K562 (cell line): Measurements from ENCODE around the gene CATSPER4. TPM values are rescaled to one million over a fixed set of nuclear protein-coding genes. Genes with fewer than 3 reads are reported as not detected.
A peak's percentile ranks its signal among the peaks of the same experiment; 100 is the strongest.

Experiments used
- BMI1 ChIP-seq: fragments of 150-350 bp; IDR thresholded peaks from 2 replicates; pipeline ENCODE4 v1.6.1; 2014; ENCODE audit warnings: low read length
- BRD4 ChIP-seq: fragments of 200-600 bp; sonication (generic); IDR thresholded peaks from 2 replicates; pipeline ENCODE4 v1.6.1; 2017; ENCODE audit warnings: inconsistent platforms
- CTBP1 ChIP-seq: fragments of 450-650 bp; IDR thresholded peaks from 2 replicates; pipeline ENCODE4 v1.6.1; 2016; ENCODE audit warnings: borderline replicate concordance
- MBD2 ChIP-seq: sonication (generic); IDR thresholded peaks from 2 replicates; pipeline ENCODE4 v1.6.1; 2016; ENCODE audit warnings: low read depth, borderline replicate concordance
- PHF8 ChIP-seq: fragments of 200-600 bp; sonication (generic); IDR thresholded peaks from 2 replicates; pipeline ENCODE4 v1.6.1; 2012; ENCODE audit warnings: mixed run types, mild to moderate bottlenecking, inconsistent platforms, low read length, moderate library complexity, borderline replicate concordance
- RBBP5 ChIP-seq: fragments of 200-600 bp; sonication (generic); IDR thresholded peaks from 2 replicates; pipeline ENCODE4 v1.6.1; 2012; ENCODE audit warnings: borderline replicate concordance, mild to moderate bottlenecking, low read length, control low read depth, inconsistent platforms; ENCODE audit not compliant: insufficient read depth, poor library complexity, severe bottlenecking
- RFX7 ChIP-seq: fragments of 250-450 bp; sonication (Bioruptor Pico); IDR thresholded peaks from 2 replicates; pipeline ENCODE4 v1.5.1; 2021; ENCODE audit warnings: mild to moderate bottlenecking
- SAFB ChIP-seq: fragments of 200-400 bp; formaldehyde crosslinking; IDR thresholded peaks from 2 replicates; pipeline ENCODE4 v1.6.1; 2017; ENCODE audit warnings: low read depth, low read length, borderline replicate concordance
- SIRT6 ChIP-seq: IDR thresholded peaks from one replicate; pipeline ENCODE4 v1.6.1; 2012; ENCODE audit warnings: low read depth, mild to moderate bottlenecking, control low read depth, inconsistent platforms, low read length, moderate library complexity
- SRSF1 ChIP-seq: fragments of 200-400 bp; formaldehyde crosslinking; IDR thresholded peaks from 2 replicates; pipeline ENCODE4 v1.6.1; 2017; ENCODE audit warnings: mild to moderate bottlenecking, low read depth, low read length, moderate library complexity
- TARDBP ChIP-seq: fragments of 450-650 bp; IDR thresholded peaks from 2 replicates; pipeline ENCODE4 v1.6.1; 2016
- XRCC5 ChIP-seq: fragments of 200-400 bp; formaldehyde crosslinking; IDR thresholded peaks from 2 replicates; pipeline ENCODE4 v1.6.1; 2017; ENCODE audit warnings: low read depth, mild to moderate bottlenecking, low read length
- ZBTB7A ChIP-seq: IDR thresholded peaks from 2 replicates; pipeline ENCODE4 v1.6.1; 2011; ENCODE audit warnings: low read depth, mild to moderate bottlenecking, low read length, moderate library complexity, borderline replicate concordance; ENCODE audit not compliant: control insufficient read depth
- ZNF12 ChIP-seq: sonication (generic); formaldehyde crosslinking; IDR thresholded peaks from 2 replicates; pipeline ENCODE4 v1.4.0; 2020; ENCODE audit warnings: mild to moderate bottlenecking, missing genetic modification reagents
- ZNF165 ChIP-seq: fragments of 250-450 bp; sonication (Bioruptor Pico); IDR thresholded peaks from 2 replicates; pipeline ENCODE4 v1.4.0; 2020; ENCODE audit warnings: borderline replicate concordance
- ZNF175 ChIP-seq: fragments of 200-800 bp; sonication (Bioruptor generic); IDR thresholded peaks from 2 replicates; pipeline ENCODE4 v1.6.1; 2016; ENCODE audit warnings: low read depth, mild to moderate bottlenecking, missing genetic modification characterization, missing compliant biosample characterization
- polyA plus RNA-seq, 8 experiments: library from polyadenylated mRNA; depleted of rRNA in 4 of 8; stranded (reverse) in 5 of 8; unstranded in 3 of 8; fragments of >200 nt; fragmentation: Nextera tagmentation in 2 of 8; fragmentation: Illumina TruSeq in 1 of 8; extraction: Ambion mirVana in 2 of 8; extraction: Trizol in 1 of 8; gene quantifications; 2 replicates each; pipeline versions ENCODE4 v1.2.1 to v1.2.3, GENCODE V29; 2011 to 2014; ENCODE audit warnings: inconsistent platforms in 1 of 8, missing spikeins in 1 of 8
- total RNA-seq, 7 experiments: library from RNA; depleted of rRNA in 6 of 7; stranded (reverse); fragments of >200 nt in 6 of 7; fragmentation: Illumina TruSeq in 2 of 7; extraction: Trizol in 2 of 7; gene quantifications; 2 replicates each; pipeline versions ENCODE4 v1.2.1 to v1.2.3, GENCODE V29; 2011 to 2021; ENCODE audit warnings: low replicate concordance in 1 of 7
- TF ChIP-seq, protein P1 (sequence below): sonication (generic); formaldehyde crosslinking; IDR thresholded peaks from 2 replicates; pipeline ENCODE4 v1.4.0; 2020; ENCODE audit warnings: mild to moderate bottlenecking, missing genetic modification reagents
- TF ChIP-seq, protein P2 (sequence below): fragments of 150-350 bp; IDR thresholded peaks from 2 replicates; pipeline ENCODE4 v1.6.1; 2014; ENCODE audit warnings: low read depth, mild to moderate bottlenecking, low read length, borderline replicate concordance
- TF ChIP-seq, protein P3 (sequence below): fragments of 250-450 bp; sonication (Bioruptor Pico); IDR thresholded peaks from 2 replicates; pipeline ENCODE4 v1.8.0; 2022; ENCODE audit warnings: inconsistent platforms, mild to moderate bottlenecking, moderate library complexity, borderline replicate concordance
- TF ChIP-seq, protein P4 (sequence below): conservative IDR thresholded peaks from 2 replicates; pipeline ENCODE4 v1.6.1; 2011; ENCODE audit warnings: low read depth, mild to moderate bottlenecking, low read length; ENCODE audit not compliant: control insufficient read depth

CATSPER4 gene
- total and polyA plus RNA-seq, 9 of the 15 experiments (the other 6 are each of a cell fraction or from before 2014, with no cell fraction given) = 0.04 to 0.13 TPM; not detected in 7

DNA sequence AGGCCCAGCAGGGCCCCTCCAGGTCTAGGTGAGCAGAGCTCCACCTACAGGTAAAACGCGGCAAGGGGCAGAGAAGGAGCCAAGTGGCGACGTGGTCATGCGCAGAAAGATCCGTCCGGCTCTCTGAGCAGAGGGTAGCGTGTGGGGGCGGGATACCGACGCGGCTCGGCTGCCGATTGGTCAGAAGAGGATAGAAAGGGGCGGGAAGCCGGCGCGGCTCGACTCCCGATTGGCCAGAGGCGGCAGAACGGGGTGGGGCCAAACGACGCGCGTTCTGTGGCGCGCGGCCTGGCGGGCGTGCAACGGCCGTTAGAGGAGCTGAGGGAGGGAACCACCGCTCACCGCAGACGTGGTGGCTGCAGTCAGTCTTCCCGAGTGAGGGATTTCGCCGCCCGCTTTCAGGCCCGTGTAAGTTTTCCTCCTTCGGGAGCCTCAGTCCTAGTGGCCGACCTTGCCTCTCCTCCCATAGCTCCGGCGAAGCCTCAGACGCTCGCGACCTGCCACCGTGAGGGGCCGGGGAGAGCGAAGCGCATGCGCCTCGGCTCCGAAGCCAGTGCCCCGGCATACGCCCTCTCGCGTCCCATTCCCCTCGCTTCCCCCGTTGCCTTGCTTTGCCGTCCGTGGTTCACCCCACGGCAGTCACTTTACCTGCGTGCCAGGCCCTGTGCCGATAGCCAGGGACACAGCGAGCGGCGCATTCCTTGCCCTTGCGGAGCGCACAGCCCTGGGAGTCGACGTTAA lies 43.7 kb downstream of the CATSPER4 start, which contains the start of gene CEP85 (continued):
- TF ChIP-seq, protein P1, sequence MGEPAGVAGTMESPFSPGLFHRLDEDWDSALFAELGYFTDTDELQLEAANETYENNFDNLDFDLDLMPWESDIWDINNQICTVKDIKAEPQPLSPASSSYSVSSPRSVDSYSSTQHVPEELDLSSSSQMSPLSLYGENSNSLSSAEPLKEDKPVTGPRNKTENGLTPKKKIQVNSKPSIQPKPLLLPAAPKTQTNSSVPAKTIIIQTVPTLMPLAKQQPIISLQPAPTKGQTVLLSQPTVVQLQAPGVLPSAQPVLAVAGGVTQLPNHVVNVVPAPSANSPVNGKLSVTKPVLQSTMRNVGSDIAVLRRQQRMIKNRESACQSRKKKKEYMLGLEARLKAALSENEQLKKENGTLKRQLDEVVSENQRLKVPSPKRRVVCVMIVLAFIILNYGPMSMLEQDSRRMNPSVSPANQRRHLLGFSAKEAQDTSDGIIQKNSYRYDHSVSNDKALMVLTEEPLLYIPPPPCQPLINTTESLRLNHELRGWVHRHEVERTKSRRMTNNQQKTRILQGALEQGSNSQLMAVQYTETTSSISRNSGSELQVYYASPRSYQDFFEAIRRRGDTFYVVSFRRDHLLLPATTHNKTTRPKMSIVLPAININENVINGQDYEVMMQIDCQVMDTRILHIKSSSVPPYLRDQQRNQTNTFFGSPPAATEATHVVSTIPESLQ (CRISPR knock-in tag) = peak; percentile 96; the same call in 1 of the 2 replicates
- TF ChIP-seq, protein P2, sequence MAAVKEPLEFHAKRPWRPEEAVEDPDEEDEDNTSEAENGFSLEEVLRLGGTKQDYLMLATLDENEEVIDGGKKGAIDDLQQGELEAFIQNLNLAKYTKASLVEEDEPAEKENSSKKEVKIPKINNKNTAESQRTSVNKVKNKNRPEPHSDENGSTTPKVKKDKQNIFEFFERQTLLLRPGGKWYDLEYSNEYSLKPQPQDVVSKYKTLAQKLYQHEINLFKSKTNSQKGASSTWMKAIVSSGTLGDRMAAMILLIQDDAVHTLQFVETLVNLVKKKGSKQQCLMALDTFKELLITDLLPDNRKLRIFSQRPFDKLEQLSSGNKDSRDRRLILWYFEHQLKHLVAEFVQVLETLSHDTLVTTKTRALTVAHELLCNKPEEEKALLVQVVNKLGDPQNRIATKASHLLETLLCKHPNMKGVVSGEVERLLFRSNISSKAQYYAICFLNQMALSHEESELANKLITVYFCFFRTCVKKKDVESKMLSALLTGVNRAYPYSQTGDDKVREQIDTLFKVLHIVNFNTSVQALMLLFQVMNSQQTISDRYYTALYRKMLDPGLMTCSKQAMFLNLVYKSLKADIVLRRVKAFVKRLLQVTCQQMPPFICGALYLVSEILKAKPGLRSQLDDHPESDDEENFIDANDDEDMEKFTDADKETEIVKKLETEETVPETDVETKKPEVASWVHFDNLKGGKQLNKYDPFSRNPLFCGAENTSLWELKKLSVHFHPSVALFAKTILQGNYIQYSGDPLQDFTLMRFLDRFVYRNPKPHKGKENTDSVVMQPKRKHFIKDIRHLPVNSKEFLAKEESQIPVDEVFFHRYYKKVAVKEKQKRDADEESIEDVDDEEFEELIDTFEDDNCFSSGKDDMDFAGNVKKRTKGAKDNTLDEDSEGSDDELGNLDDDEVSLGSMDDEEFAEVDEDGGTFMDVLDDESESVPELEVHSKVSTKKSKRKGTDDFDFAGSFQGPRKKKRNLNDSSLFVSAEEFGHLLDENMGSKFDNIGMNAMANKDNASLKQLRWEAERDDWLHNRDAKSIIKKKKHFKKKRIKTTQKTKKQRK = peak; percentile 76
- TF ChIP-seq ZNF12 (CRISPR knock-in tag) (no peak; the same call in 1 of the 2 replicates), PHF8 (peak; percentile 97), BMI1 (no peak), SIRT6 (no peak), TARDBP (peak; percentile 22), ZNF175 (no peak), RBBP5 (peak; percentile 85), ZBTB7A (peak; percentile 89; the same call in 1 of the 2 replicates), ZNF165 (CRISPR knock-in tag) (no peak), SRSF1 (no peak), SAFB (no peak), XRCC5 (peak; percentile 98), RFX7 (CRISPR knock-in tag) (0 out of 2 replicates have a peak, but pooled peaks have one; percentile 32), CTBP1 (peak; percentile 100), BRD4 (no peak), MBD2 (peak; percentile 93)
- TF ChIP-seq, protein P3, sequence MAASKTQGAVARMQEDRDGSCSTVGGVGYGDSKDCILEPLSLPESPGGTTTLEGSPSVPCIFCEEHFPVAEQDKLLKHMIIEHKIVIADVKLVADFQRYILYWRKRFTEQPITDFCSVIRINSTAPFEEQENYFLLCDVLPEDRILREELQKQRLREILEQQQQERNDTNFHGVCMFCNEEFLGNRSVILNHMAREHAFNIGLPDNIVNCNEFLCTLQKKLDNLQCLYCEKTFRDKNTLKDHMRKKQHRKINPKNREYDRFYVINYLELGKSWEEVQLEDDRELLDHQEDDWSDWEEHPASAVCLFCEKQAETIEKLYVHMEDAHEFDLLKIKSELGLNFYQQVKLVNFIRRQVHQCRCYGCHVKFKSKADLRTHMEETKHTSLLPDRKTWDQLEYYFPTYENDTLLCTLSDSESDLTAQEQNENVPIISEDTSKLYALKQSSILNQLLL (CRISPR knock-in tag) = no peak
- TF ChIP-seq, protein P4, sequence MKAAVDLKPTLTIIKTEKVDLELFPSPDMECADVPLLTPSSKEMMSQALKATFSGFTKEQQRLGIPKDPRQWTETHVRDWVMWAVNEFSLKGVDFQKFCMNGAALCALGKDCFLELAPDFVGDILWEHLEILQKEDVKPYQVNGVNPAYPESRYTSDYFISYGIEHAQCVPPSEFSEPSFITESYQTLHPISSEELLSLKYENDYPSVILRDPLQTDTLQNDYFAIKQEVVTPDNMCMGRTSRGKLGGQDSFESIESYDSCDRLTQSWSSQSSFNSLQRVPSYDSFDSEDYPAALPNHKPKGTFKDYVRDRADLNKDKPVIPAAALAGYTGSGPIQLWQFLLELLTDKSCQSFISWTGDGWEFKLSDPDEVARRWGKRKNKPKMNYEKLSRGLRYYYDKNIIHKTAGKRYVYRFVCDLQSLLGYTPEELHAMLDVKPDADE = peak; percentile 48; the same call in 1 of the 2 replicates
